C4-2B (cell line): Measurements from ENCODE around the gene IFI6.
A peak's percentile ranks its signal among the peaks of the same experiment; 100 is the strongest.

ENCODE experiments used
- H3K27ac ChIP-seq: fragments of 450-650 bp; 2 replicates; pipeline ENCODE4 v1.5.1; 2017
- CTCF ChIP-seq: fragments of 450-650 bp; conservative IDR thresholded peaks from 2 replicates; pipeline ENCODE4 v1.5.1; 2017; ENCODE audit warnings: mild to moderate bottlenecking
- ZFX ChIP-seq: fragments of 450-650 bp; IDR thresholded peaks from 2 replicates; pipeline ENCODE4 v1.6.1; 2017

Gene IFI6, protein sequence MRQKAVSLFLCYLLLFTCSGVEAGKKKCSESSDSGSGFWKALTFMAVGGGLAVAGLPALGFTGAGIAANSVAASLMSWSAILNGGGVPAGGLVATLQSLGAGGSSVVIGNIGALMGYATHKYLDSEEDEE

GRCh38 chr1:27671964-27672749 lies at the start of gene IFI6:
Gene IFI6 (minus strand): TSS chr1:27672192. CDS start chr1:27669314, 2,878 bp downstream.
- peak within 1 kb of the TSS; percentile 48 for H3K27ac ChIP-seq
- TF ChIP-seq CTCF (peak; percentile 52), ZFX (no peak)

DNA sequence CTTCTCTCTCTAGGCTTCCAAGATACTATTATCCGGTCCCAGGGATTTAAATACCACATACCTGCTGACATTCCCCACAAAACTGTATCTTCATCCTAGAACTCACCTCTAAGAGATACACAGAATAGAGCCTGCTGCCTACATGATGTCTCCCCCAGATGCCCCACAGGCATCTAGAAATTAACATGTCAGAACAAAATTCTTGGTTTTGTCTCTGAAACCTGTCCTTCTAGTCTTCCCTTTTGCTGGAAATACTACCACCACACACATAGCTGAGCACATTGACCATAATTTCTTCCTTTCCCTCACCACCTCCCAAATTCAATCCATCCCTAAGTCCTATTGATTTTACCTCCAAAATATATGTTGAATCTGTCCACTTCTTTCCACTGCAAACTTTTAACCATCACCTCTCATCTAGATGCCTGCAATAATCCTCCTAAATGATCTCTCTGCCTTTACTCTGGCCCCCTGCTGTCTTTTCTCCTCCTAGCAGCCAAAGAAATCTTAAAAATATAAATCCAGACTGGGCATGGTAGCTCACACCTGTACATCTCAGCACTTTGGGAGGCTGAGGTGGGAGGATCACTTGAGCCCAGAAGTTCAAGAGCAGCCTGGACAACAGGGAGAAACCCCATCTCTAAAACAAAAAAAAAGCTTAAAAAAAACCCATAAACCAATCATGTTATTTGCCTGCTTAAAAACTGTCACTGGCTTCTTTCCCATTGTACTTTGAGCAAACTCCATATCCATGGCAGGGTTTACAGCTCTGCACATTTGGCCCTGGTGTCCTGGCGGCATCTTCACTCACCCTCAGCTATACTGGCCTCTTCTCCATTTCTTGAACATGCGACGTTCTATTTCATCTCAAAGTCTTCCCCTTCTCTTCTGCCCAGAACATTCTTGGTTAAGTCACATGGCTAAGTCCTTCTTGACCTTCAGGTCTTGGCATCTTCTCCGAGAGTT lies 47.6 kb upstream of the IFI6 start:
- TF ChIP-seq CTCF (peak; percentile 30), ZFX (no peak)
- no peak overlapping the region for H3K27ac ChIP-seq

DNA sequence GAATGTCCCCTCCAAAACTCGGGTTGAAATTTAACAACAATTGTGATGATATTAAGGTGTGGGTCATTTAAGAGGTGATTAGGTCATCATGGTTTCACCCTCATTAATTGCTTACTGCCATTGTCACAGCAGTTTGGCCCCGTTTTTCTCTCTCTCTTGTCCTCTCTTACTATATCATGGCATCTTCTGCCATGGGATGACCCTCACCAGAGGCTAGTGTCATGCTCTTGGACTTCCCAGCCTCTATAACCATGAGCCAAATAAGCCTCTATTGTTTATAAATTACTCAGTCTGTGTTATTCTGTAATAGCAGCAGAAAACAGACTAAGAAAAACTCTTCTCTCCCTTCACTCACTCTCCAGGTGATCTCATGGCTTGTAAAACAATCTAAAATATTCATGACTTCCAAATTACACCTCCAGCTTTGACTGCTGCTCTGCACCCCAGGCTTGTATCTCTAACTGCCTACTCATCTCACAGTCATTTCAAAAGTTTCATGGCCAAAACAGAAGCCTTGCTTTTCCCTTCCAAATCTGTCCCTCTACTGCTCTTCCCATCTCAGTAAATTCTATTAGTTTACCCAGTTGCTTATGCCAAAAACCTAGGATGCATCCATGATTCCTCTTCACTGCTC lies 44.4 kb upstream of the IFI6 start:
- no peak overlapping the region for H3K27ac ChIP-seq
- TF ChIP-seq ZFX (no peak), CTCF (no peak)

DNA sequence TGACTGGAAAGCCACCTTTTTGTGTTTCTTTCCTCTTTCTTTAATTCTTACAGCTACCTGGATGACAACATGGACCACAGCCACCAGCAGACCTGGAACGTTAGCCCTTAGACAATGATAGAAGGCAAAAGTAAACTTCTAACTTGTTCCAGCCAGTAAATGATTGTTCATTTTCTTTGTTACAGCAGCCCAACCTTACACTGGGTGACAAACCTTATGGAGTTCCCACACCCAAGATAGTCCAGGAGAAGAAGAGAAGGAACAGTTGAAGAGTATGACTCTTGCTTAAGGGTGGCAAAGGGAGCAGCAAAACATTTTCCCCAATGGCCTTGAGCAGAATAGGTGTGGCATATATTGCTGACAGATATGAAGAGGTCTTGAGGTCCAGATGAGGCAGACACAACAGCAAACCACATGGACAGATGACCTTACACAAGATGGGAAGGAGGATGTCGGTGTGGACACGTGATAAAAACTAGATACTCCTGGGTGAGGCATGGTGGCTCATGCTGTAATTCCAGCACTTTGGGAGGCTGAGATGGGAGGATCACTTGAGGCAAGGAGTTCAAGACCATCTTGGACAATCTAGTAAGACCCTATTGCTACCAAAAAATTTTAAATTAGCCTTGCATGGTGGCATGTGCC lies 42.0 kb upstream of the IFI6 start:
- no peak overlapping the region for H3K27ac ChIP-seq
- TF ChIP-seq CTCF (no peak), ZFX (no peak)

DNA sequence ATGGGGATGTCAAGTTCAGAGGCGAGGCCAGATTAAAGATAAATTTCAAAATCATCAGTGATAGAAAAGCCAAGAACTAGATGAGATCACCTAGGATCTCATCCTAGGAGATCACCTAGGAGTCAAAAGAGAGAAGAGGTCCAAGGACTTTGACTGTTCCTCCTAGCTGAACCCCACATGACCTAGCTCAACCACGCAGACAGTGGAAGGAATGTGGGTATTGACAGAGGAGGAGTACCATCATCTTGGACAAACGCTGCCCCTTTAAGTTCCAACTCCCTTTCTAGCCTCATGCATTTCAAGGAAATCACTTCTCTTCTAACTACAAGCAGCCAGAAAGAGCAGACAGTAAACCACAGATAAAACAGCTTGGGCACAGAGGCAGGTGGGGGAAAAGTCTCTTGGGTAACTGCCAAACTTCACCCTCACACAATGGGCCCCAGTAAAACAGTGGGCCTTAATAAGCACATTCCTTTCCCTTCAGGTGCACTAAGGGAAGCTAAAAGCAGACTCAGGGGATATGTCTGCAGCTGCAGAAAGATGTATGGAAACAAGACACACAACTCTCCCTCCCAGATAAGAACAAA lies 41.2 kb upstream of the IFI6 start:
- TF ChIP-seq CTCF, result no peak
- TF ChIP-seq ZFX, result no peak
- no peak overlapping the region for H3K27ac ChIP-seq

DNA sequence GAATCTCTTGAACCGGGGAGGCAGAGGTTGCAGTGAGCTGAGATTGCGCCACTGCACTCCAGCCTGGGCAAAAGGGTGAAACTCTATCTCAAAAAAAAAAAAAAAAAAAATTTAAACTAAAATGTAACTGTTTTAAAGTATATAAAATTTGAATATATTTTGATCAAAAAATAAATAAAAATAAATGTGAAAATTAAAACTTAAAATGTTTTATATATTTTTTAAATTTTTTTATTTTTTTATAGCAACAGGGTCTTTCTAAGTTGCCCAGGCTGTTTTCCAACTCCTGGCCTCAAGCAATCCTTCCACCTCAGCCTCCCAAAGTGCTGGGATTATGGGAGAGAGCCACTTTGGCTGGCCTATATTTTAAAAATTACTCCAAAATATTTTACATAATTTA lies 38.6 kb upstream of the IFI6 start:
- TF ChIP-seq ZFX, result no peak
- TF ChIP-seq CTCF, result no peak
- no peak overlapping the region for H3K27ac ChIP-seq
